Endometrial microvascular endothelial cells (primary cell): ENCODE measurements around the gene FARSB. TPM values are rescaled to one million over a fixed set of nuclear protein-coding genes. Genes with fewer than 3 reads are reported as not detected.
"Not testable (repeated sequence)": the region's sequence is repeated elsewhere in the genome, so short reads cannot be mapped to it uniquely, and the experiment has no call there.

ENCODE experiments used
- in situ Hi-C: cut with HindIII; loops from 2 replicates; pipeline ENCODE4 v1.10.0; 2017; ENCODE audit warnings: low sequenced_read_pairs, low pct_unique_long_range_greater_than_20kb; ENCODE audit errors: inconsistent ontology term
- total RNA-seq: library from RNA; depleted of rRNA; stranded (reverse); fragments of >200 nt; gene quantifications from one replicate; pipeline ENCODE4 v1.2.3, GENCODE V29; 2015; ENCODE audit errors: inconsistent ontology term

FARSB gene
- total RNA-seq, result 41.7 TPM

DNA sequence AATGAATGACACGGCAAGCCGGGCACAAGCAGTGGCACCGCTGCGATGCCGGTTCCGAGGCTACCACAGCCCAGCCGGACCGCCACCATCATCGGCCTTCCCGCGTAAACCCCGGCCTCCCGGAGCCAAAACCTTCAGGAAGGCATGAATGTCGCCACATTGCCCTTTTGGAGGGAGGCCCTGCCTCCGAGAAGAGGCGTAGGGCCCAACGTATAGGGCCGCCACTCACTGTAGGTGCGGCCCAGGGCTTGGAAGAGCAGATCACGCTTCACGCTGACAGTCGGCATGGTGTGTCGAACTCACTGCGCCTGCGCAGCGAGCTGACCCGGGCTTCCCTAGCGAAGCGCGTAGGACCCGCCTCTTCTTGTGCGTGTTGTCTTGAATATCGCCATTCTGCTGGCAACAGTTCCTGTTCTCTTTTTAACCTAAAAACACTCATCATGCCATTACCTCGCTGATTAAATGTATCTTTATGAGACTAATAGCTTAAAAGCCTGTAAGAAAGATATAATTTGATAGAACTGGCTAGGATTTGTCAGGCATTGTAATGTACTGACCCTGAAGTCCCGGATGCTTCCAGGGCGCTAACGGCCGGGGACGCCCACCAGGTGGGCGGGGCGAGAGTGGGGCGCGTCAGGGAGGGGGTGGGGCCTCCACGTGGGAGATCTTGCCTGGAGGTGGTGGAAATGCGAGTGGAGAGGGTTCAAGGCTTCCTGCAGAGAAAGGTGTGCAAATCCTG, at the start of gene FARSB:
Gene FARSB, minus strand, starts transcription at position 306 of the 739 bp plus-strand sequence. Its CDS starts 19 bp downstream, at position 287.
- in situ Hi-C loops, result no loop called here

DNA sequence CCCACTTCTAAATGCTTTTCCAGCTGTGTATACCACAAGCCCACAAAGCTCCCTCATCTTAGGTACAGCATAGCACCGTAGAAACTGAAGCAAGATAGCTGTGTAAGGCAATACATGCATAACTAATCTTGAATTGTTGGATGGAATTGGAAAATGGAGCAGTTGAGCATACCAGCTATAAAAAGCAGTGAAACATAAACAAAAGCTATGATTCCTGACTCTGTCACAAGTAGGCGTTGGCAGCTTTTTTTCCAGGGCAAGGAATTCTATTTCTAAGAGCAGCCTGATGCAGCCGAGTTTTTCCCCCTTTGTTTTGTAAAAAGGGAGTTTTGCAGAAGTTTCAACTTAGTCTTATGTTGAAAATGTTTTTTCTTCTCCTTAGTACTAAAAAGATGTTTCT, 48.0 kb upstream of the FARSB start:
- in situ Hi-C loops, result no loop called here

DNA sequence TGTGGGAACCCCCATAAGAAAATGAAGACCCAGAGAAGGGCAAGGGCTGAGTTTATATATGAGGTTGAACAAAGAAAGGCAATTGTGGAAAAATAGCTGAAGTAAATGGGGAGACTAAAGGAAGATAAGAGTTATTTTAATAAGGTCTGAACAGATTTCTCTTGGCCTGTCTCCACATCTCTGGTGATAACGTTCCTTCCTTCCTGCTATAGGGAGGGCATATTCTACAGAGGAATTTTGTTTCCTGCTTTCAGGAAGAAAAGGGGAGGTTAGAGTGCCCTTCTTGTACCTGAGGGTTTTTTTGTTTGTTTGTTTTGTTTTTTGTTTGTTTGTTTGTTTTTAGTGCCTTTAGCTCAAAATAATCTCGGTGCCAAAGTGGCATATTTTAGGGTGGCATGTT, 47.2 kb upstream of the FARSB start:
- in situ Hi-C loops, result no loop called here

DNA sequence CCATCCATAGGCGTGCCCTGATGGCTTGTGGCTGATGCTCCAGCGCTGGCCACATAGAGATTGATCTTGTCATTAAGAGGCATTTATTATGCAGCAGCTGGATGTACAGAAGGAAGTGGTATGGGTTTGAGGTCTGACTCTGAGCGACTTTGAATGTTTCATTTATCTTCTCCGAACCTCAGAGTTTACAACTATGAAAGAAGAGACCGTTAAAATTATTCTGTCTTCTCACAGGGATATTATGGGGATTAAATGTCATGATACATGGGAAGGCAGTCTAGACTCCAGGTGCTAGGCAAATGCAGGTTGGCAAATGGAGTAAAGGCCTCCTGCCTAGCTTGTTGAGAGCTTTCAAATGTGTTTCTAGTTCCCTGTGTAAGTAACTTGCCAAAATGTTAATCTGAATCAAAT, 45.8 kb upstream of the FARSB start:
- in situ Hi-C loops, result no loop called here

- in situ Hi-C loops, result no loop called here
Observed at GRCh38 chr2:222701233-222701632, 45.3 kb upstream of the FARSB start.

DNA sequence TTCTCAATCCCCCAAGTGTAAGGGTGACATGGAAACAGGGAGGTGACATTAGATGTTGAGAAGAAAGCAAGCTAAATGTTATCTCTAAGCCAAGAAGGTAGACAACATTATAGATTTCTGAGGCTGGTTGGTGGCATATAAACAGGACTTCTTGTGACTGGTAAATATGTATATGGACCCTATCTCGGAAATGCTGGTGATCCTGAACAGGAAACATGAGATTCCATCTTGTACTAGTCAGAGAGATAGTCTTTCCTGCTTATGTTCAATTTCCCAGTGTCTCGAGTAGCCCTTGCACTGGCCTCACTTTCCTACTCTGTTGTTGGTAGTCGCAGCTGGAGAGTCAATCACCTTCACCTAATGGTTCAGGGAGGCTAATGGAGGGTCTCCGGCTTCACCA, 42.4 kb upstream of the FARSB start:
- in situ Hi-C loops, result no loop called here

DNA sequence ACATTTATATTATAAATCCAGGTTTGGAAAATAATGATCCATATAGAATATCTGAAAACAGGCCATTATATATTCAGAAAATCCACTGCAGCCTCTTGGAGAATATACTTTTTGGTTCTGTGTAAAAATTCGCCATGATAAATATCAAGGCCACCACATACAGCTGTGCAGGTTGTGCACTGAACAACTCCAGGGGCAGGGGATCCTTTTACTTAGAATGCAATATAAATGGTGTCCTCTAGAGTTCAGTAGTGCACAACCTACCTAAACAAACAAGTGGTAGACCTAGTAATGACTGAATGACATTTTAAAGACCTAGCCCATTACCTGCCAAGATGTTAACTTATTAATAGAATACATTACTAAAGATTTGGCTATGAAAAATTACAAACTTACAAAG, 37.9 kb upstream of the FARSB start:
- in situ Hi-C loops, result no loop called here

- in situ Hi-C loops, result not testable (repeated sequence)
Observed at GRCh38 chr2:222693413-222693812, 37.5 kb upstream of the FARSB start.

DNA sequence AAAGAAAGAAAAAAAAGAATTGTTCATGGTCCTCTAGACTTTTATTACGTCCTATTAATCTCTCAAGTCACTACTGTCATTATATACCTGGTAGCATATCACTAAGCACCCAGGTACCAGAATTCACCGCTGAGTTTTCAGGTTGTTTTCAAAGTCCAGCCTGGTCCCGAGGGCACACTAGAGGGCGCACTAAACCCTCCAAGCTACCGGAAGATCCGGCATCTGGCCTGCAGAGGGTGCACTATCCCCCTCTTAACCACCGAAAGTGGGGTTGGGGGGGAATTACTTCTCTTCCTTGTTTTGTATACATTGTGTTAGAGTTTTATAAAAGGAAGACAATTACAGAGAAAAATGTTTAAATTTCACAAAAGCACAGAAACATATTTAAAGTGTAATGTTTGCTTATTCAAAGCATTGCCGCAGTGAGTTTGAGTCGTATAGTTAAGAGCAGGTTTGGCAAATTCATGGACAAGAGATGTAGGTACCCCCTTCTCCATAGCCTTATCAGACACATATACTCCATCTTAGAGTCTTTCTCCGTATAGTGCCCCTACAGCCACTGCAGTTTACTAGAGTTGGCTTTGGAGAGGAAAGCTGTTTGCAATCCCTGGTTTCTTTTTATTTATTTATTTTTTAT, 34.8 kb upstream of the FARSB start:
- in situ Hi-C loops, result no loop called here

- in situ Hi-C loops, result no loop called here
Observed at GRCh38 chr2:222689322-222689721, 33.4 kb upstream of the FARSB start.

DNA sequence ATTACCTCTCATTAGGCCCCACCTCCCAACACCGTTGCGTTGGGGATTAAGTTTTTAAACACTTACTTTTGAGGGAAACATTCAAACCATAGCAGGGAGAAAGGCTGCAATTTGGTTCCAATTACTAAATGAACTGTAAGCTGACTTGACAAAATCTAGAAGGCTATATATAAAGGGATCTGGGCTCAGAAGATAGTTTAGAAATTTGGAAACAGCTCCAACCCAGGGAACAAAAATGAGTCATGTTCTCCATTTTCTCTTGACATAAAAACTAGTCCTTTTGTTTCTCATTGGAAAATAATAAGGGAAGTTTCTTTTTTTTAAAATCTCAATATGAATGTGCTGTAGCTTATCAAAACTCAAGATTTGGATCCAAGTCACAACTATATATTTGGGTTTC, 33.0 kb upstream of the FARSB start:
- in situ Hi-C loops, result no loop called here

DNA sequence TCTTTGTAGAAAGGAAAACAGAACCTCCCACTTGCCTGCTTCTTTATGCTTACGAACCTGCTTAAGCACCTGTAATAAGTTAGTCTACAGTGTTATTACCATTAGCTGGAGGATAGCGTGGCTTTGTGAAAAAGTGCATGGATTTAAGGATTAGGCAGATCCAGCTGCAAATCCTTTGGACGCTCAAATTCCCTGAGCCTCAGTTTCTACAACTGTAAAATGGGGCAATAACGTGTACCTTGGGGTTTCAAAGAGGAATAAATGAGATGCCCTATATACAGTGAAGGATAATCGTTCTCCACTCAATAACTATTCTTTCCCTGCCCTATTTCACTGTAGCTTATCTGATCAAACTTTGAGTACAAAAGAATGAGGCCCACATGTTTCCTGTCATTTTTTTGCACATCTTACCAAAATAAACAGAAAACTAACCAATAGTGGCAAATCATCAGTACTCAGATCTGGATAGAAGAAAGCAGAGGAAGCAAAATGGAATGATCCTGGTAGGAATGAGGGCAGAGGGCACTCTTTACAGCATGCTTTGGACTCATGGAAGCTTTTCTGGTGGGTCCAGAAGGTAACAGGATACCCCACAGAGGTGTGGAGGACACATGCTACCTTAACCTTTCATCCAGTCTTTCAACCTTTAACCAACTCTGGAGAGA, 30.3 kb upstream of the FARSB start:
- in situ Hi-C loops, result no loop called here

- in situ Hi-C loops, result no loop called here
Observed at GRCh38 chr2:222683805-222684204, 27.9 kb upstream of the FARSB start.

GRCh38 chr2:222677981-222678380, 22.1 kb upstream of the FARSB start:
- in situ Hi-C loops, result no loop called here

GRCh38 chr2:222673883-222674282, 18.0 kb upstream of the FARSB start:
- in situ Hi-C loops, result no loop called here

DNA sequence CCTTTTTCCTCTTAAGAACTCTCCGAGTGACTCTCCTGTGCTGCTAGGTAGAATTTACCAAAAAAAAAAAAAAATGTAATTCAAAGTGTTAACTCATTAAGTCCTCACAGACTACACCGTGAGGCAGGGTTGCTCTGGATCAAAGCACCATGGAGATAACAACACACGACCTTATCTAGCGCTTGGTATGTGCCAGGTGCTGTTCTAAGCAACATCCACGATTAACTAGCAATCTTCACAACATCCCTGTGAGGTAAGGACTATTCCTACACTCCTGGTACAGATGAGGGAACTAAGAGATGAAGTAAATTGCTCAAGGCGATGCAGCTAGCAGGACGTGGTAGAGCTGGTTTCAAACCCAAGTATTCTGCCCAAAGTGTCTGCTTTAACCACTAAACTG, 17.4 kb upstream of the FARSB start:
- in situ Hi-C loops, result no loop called here

- in situ Hi-C loops, result no loop called here
Observed at GRCh38 chr2:222672068-222672401, 16.1 kb upstream of the FARSB start.

DNA sequence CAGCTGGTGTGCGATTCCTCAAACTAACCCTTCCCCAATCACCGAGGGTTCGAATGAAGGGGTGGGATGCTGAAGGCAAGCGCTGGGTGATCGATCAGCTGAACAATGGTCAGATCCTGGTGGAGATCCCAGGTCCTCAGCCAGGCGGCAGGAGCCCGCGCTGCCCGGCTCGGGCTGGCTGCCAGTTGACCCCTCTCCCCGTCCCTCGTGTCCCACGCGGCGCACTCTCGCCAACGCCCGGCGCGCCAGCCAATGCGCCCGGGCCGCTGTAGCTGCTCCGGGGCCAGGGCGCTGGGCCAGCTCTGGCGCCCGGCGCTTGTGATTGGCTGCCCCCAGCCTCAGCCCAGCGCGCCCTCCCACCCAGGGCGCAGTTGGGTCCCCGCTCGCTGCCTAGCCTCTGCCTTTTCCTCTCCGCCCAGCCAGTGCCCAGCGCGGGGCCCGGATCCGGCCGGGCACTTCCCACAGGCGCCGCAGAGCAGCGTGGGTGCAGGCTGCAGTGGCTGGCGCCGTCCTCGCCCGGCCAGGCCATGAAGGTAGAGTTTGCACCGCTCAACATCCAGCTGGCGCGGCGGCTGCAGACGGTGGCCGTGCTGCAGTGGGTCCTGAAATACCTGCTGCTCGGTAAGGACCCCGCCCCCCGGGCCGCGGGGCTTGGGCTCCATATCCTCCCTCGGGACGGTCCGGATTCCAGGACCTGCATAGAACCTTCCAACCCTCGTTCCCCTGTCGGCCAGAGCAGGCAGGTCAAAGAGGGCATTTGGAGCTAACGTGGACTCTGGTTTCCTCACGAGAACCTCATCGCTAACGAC, 15.6 kb upstream of the FARSB start, which contains the start of gene MOGAT1:
Gene MOGAT1, plus strand, starts transcription at position 400 of the 809 bp plus-strand sequence. Its CDS starts 128 bp downstream, at position 528.
- in situ Hi-C loops, result no loop called here
